Glutamatergic neuron (in vitro differentiated cells): ENCODE results near the gene CDH26. TPM values are rescaled to one million over a fixed set of nuclear protein-coding genes. Genes with fewer than 3 reads are reported as not detected.

Experiments used
- DNase-seq: peaks from one replicate; pipeline ENCODE4 v3.0.0; 2022
- H3K27ac Mint-ChIP-seq: one replicate; pipeline ENCODE4 v1.8.0; 2020; ENCODE audit warnings: mild to moderate bottlenecking, mixed read lengths, inconsistent platforms; ENCODE audit not compliant: unreplicated experiment
- H3K27me3 Mint-ChIP-seq: one replicate; pipeline ENCODE4 v1.8.0; 2020; ENCODE audit warnings: mild to moderate bottlenecking, moderate library complexity, mixed read lengths, inconsistent platforms; ENCODE audit not compliant: unreplicated experiment
- H3K36me3 Mint-ChIP-seq: one replicate; pipeline ENCODE4 v1.8.0; 2020; ENCODE audit warnings: mild to moderate bottlenecking, mixed read lengths, inconsistent platforms; ENCODE audit not compliant: unreplicated experiment
- H3K4me1 Mint-ChIP-seq: one replicate; pipeline ENCODE4 v1.8.0; 2020; ENCODE audit warnings: mild to moderate bottlenecking, low read depth, mixed read lengths, inconsistent platforms; ENCODE audit not compliant: unreplicated experiment
- H3K4me3 Mint-ChIP-seq: one replicate; pipeline ENCODE4 v1.8.0; 2020; ENCODE audit warnings: mild to moderate bottlenecking, mixed read lengths, inconsistent platforms; ENCODE audit not compliant: unreplicated experiment
- H3K9me3 Mint-ChIP-seq: one replicate; pipeline ENCODE4 v1.8.0; 2020; ENCODE audit warnings: mild to moderate bottlenecking, moderate library complexity, mixed read lengths, inconsistent platforms; ENCODE audit not compliant: unreplicated experiment
- CTCF ChIP-seq: fragments of 200-600 bp; sonication (generic); IDR thresholded peaks from one replicate; pipeline ENCODE4 v1.5.0; 2021; ENCODE audit not compliant: partially characterized antibody, unreplicated experiment
- total RNA-seq: library from RNA; stranded (reverse); fragmentation: NEBNext Ultra II Directional; extraction: Animal tissue kit (Norgen Biotek cat#: 25700); gene quantifications from one replicate; pipeline ENCODE4 v1.2.1, GENCODE V29; 2021; ENCODE audit not compliant: unreplicated experiment

Gene CDH26
- total RNA-seq, 1 donor from 2014 or later, result 0.76 TPM

GRCh38 chr20:60056407-60057122 is 98.3 kb downstream of the CDH26 start:
- Mint-ChIP-seq H3K27ac (no peak overlapping the region), H3K4me1 (peaks cover 12% of the 10 kb centered on the region), H3K9me3 (peaks cover 4% of the 10 kb centered on the region), H3K36me3 (no peaks in the 10 kb centered on the region), H3K4me3 (no peak overlapping the region), H3K27me3 (peaks cover 7% of the 10 kb centered on the region)
- no peak for DNase-seq
- TF ChIP-seq CTCF, result no peak

GRCh38 chr20:60057123-60057865 is 99.1 kb downstream of the CDH26 start:
- Mint-ChIP-seq H3K4me3 (peak overlapping the region; percentile 67), H3K27ac (peak overlapping the region; percentile 65)

GRCh38 chr20:60057866-60058807 is 99.9 kb downstream of the CDH26 start:
- H3K36me3 Mint-ChIP-seq, result no peaks in the 10 kb centered on the region
- H3K27me3 Mint-ChIP-seq, result peaks cover 7% of the 10 kb centered on the region
- TF ChIP-seq CTCF, result no peak
- DNase-seq, result peak; percentile 73
- H3K4me1 Mint-ChIP-seq, result peaks cover 12% of the 10 kb centered on the region
- H3K9me3 Mint-ChIP-seq, result peaks cover 4% of the 10 kb centered on the region
- peak overlapping the region; percentile 67 for H3K4me3 Mint-ChIP-seq
- H3K27ac Mint-ChIP-seq, result peak overlapping the region; percentile 65

More at GRCh38 chr20:60057123-60057865, 99.1 kb downstream of the CDH26 start:
- peak; percentile 81 for TF ChIP-seq CTCF
- no peaks in the 10 kb centered on the region for H3K36me3 Mint-ChIP-seq
- DNase-seq, result peak; percentile 80
- peaks cover 12% of the 10 kb centered on the region for H3K4me1 Mint-ChIP-seq
- H3K27me3 Mint-ChIP-seq, result peaks cover 7% of the 10 kb centered on the region
- peaks cover 4% of the 10 kb centered on the region for H3K9me3 Mint-ChIP-seq

GRCh38 chr20:60058879-60059278 is 100.7 kb downstream of the CDH26 start:
- DNase-seq, result no peak
- Mint-ChIP-seq H3K4me3 (no peak overlapping the region), H3K27me3 (peaks cover 7% of the 10 kb centered on the region), H3K36me3 (no peaks in the 10 kb centered on the region), H3K4me1 (peaks cover 12% of the 10 kb centered on the region), H3K9me3 (peaks cover 4% of the 10 kb centered on the region), H3K27ac (no peak overlapping the region)
- no peak for TF ChIP-seq CTCF
